Measurements from ENCODE around the gene ACSL3.

The ACSL3 gene

GRCh38 chr2:222927600-222927999 lies 66.8 kb downstream of the ACSL3 start:
- no peak overlapping the region for H3K4me2 ChIP-seq (ENCODE audit: low read length)
- H3F3A ChIP-seq (ENCODE audit: control insufficient read depth, insufficient read depth): no peaks in the 10 kb centered on the region
- no peaks in the 10 kb centered on the region for H3K4me1 ChIP-seq (ENCODE audit: control insufficient read depth, low read length)
- H4K20me1 ChIP-seq (ENCODE audit: control insufficient read depth, insufficient read depth, low read depth, low read length): no peaks in the 10 kb centered on the region
- H3K4me3 ChIP-seq (ENCODE audit: low read length): no peak overlapping the region
- no peaks in the 10 kb centered on the region for H3K9me2 ChIP-seq (replicated peaks; ENCODE audit: control insufficient read depth, low read length)
- TF ChIP-seq CTCF (IDR thresholded peaks at IDR 0.05; ENCODE audit: low read depth, low read length, poor library complexity, severe bottlenecking): no peak
- no peak for TF ChIP-seq EZH2phosphoT487 (IDR thresholded peaks at IDR 0.05; ENCODE audit: borderline replicate concordance, low read length)
- peaks cover 54% of the 10 kb centered on the region for H3K36me3 ChIP-seq (ENCODE audit: control insufficient read depth, low read length)
- H3K9me3 ChIP-seq (ENCODE audit: control insufficient read depth, insufficient read depth, low read length): no peaks in the 10 kb centered on the region
- no peaks in the 10 kb centered on the region for H3K27me3 ChIP-seq (ENCODE audit: control insufficient read depth, low read length)
- H3K79me2 ChIP-seq (ENCODE audit: control insufficient read depth, low read length): no peaks in the 10 kb centered on the region
- H3K27ac ChIP-seq (ENCODE audit: low read depth, low read length): no peak overlapping the region

- Histone ChIP-seq H3K79me2 (ENCODE audit: control insufficient read depth, low read length) (no peaks in the 10 kb centered on the region), H3K36me3 (ENCODE audit: control insufficient read depth, low read length) (peaks cover 51% of the 10 kb centered on the region), H3K27ac (ENCODE audit: low read depth, low read length) (no peak overlapping the region), H3F3A (ENCODE audit: control insufficient read depth, insufficient read depth) (no peaks in the 10 kb centered on the region), H4K20me1 (ENCODE audit: control insufficient read depth, insufficient read depth, low read depth, low read length) (no peaks in the 10 kb centered on the region), H3K9me3 (ENCODE audit: control insufficient read depth, insufficient read depth, low read length) (no peaks in the 10 kb centered on the region), H3K4me3 (ENCODE audit: low read length) (no peak overlapping the region), H3K27me3 (ENCODE audit: control insufficient read depth, low read length) (no peaks in the 10 kb centered on the region), H3K9me2 (replicated peaks; ENCODE audit: control insufficient read depth, low read length) (no peaks in the 10 kb centered on the region), H3K4me1 (ENCODE audit: control insufficient read depth, low read length) (no peaks in the 10 kb centered on the region), H3K4me2 (ENCODE audit: low read length) (no peak overlapping the region)
- no peak for TF ChIP-seq EZH2phosphoT487 (IDR thresholded peaks at IDR 0.05; ENCODE audit: borderline replicate concordance, low read length)
- TF ChIP-seq CTCF (IDR thresholded peaks at IDR 0.05; ENCODE audit: low read depth, low read length, poor library complexity, severe bottlenecking): no peak
Observed at GRCh38 chr2:222928335-222928734, 67.5 kb downstream of the ACSL3 start.

GRCh38 chr2:222930862-222931261 lies 70.0 kb downstream of the ACSL3 start:
- Histone ChIP-seq H3K4me2 (ENCODE audit: low read length) (no peak overlapping the region), H3K36me3 (ENCODE audit: control insufficient read depth, low read length) (peaks cover 65% of the 10 kb centered on the region), H3K4me1 (ENCODE audit: control insufficient read depth, low read length) (no peaks in the 10 kb centered on the region), H3K9me2 (replicated peaks; ENCODE audit: control insufficient read depth, low read length) (no peaks in the 10 kb centered on the region), H3K27me3 (ENCODE audit: control insufficient read depth, low read length) (no peaks in the 10 kb centered on the region), H3K27ac (ENCODE audit: low read depth, low read length) (no peak overlapping the region), H3F3A (ENCODE audit: control insufficient read depth, insufficient read depth) (no peaks in the 10 kb centered on the region), H4K20me1 (ENCODE audit: control insufficient read depth, insufficient read depth, low read depth, low read length) (no peaks in the 10 kb centered on the region), H3K4me3 (ENCODE audit: low read length) (no peak overlapping the region), H3K79me2 (ENCODE audit: control insufficient read depth, low read length) (no peaks in the 10 kb centered on the region), H3K9me3 (ENCODE audit: control insufficient read depth, insufficient read depth, low read length) (no peaks in the 10 kb centered on the region)
- TF ChIP-seq CTCF (IDR thresholded peaks at IDR 0.05; ENCODE audit: low read depth, low read length, poor library complexity, severe bottlenecking) (no peak), EZH2phosphoT487 (IDR thresholded peaks at IDR 0.05; ENCODE audit: borderline replicate concordance, low read length) (no peak)

- Histone ChIP-seq H3K9me2 (replicated peaks; ENCODE audit: control insufficient read depth, low read length) (no peaks in the 10 kb centered on the region), H3K27me3 (ENCODE audit: control insufficient read depth, low read length) (no peaks in the 10 kb centered on the region), H4K20me1 (ENCODE audit: control insufficient read depth, insufficient read depth, low read depth, low read length) (no peaks in the 10 kb centered on the region), H3K36me3 (ENCODE audit: control insufficient read depth, low read length) (peaks cover 69% of the 10 kb centered on the region), H3K79me2 (ENCODE audit: control insufficient read depth, low read length) (no peaks in the 10 kb centered on the region), H3K4me3 (ENCODE audit: low read length) (no peak overlapping the region), H3K4me2 (ENCODE audit: low read length) (no peak overlapping the region), H3K4me1 (ENCODE audit: control insufficient read depth, low read length) (no peaks in the 10 kb centered on the region), H3K9me3 (ENCODE audit: control insufficient read depth, insufficient read depth, low read length) (no peaks in the 10 kb centered on the region), H3K27ac (ENCODE audit: low read depth, low read length) (no peak overlapping the region), H3F3A (ENCODE audit: control insufficient read depth, insufficient read depth) (no peaks in the 10 kb centered on the region)
- TF ChIP-seq EZH2phosphoT487 (IDR thresholded peaks at IDR 0.05; ENCODE audit: borderline replicate concordance, low read length): no peak
Observed at GRCh38 chr2:222931659-222932058, 70.8 kb downstream of the ACSL3 start.

All from DOHH2 (cell line).